ENCODE data around the gene MRRF. TPM values are rescaled to one million over a fixed set of nuclear protein-coding genes. Genes with fewer than 3 reads are reported as not detected.
A peak's percentile ranks its signal among the peaks of the same experiment; 100 is the strongest.

MRRF gene
- total and polyA plus RNA-seq, 2 donors (not counting 3 experiments of a cell fraction or from before 2014, with no cell fraction given), result 27.2 to 36.4 TPM

GRCh38 chr9:122227575-122227900, 37.1 kb upstream of the MRRF start:
- Histone ChIP-seq H3K27ac (ENCODE audit: insufficient read depth, low read depth, low read length) (no peak overlapping the region), H4K20me1 (replicated peaks; ENCODE audit: control insufficient read depth, extremely low read depth, insufficient read depth, low read length) (no peaks in the 10 kb centered on the region), H3K9ac (replicated peaks; ENCODE audit: extremely low read depth, insufficient read depth, low read length) (no peak overlapping the region), H3K27me3 (ENCODE audit: control insufficient read depth in 2 of 2, insufficient read depth in 2 of 2, low read length in 2 of 2) (peaks cover 43 to 54% of the 10 kb centered on the region in 2 experiments), H3K79me2 (ENCODE audit: control insufficient read depth, insufficient read depth, low read length) (no peaks in the 10 kb centered on the region), H3K36me3 (ENCODE audit: control insufficient read depth in 2 of 2, extremely low read depth in 1 of 2, insufficient read depth in 2 of 2, low read length in 2 of 2) (no peaks in the 10 kb centered on the region), H3K9me3 (replicated peaks; ENCODE audit: control insufficient read depth, insufficient read depth, low read length) (no peaks in the 10 kb centered on the region), H3K9me1 (replicated peaks; ENCODE audit: control insufficient read depth, extremely low read depth, insufficient read depth, low read length) (no peaks in the 10 kb centered on the region), H3K4me1 (ENCODE audit: control insufficient read depth, extremely low read depth, insufficient read depth, low read length) (peaks cover 10% of the 10 kb centered on the region), H2AFZ (ENCODE audit: low read depth, low read length) (no peak overlapping the region), H3K4me2 (ENCODE audit: insufficient read depth, low read length) (peak overlapping the region; percentile 60), H3K4me3 (replicated peaks in 1 of 3; ENCODE audit: insufficient read depth in 1 of 3, low read depth in 1 of 3, low read length in 3 of 3) (peak overlapping the region in 2 of 3 experiments; percentile 31 to 41)
- no TSS peak for BruUV-seq (replicated peaks)
- CTCF ChIA-PET, result interaction anchor here (2.1 kb wide), 1 partner anchor 123 kb away, joined by 15 read pairs; no protein-coding TSS in a partner anchor
- intact Hi-C loops (cut with micrococcal nuclease), result loop anchor here (1.0 to 5.0 kb wide), 2 partner anchors 37 to 70 kb away; partner anchors contain the start of genes MORN5, MRRF, NDUFA8 and RBM18
- dilution Hi-C loops (cut with MboI; ENCODE audit: extremely low pct_ligation_motif_present, low sequenced_read_pairs), result no loop called here
- no peak for TF ChIP-seq POLR2AphosphoS5 (IDR thresholded peaks at IDR 0.05; ENCODE audit: insufficient read depth, low read depth, low read length)
- DNase-seq (ENCODE audit: low read depth, low spot score) (no peak), FAIRE-seq (no peak)
- POLR2A ChIA-PET, result no interaction called here

- peak overlapping the region; percentile 57 for H3K4me2 ChIP-seq (ENCODE audit: insufficient read depth, low read length)
- FAIRE-seq (no peak), DNase-seq (ENCODE audit: low read depth, low spot score) (no peak)
- CTCF ChIA-PET, result interaction anchor here (0.7 to 2.1 kb wide), 4 partner anchors 25 to 129 kb away, joined by 3 to 15 read pairs (median 4); no protein-coding TSS in a partner anchor
- peak overlapping the region; percentile 18 for H3K9ac ChIP-seq (replicated peaks; ENCODE audit: extremely low read depth, insufficient read depth, low read length)
- peaks cover 43 to 54% of the 10 kb centered on the region in 2 experiments for H3K27me3 ChIP-seq (ENCODE audit: control insufficient read depth in 2 of 2, insufficient read depth in 2 of 2, low read length in 2 of 2)
- no peaks in the 10 kb centered on the region for H3K9me1 ChIP-seq (replicated peaks; ENCODE audit: control insufficient read depth, extremely low read depth, insufficient read depth, low read length)
- POLR2A ChIA-PET, result interaction anchor here (0.6 kb wide), 1 partner anchor 1819 kb away, joined by 3 read pairs; no protein-coding TSS in a partner anchor
- no peaks in the 10 kb centered on the region for H3K9me3 ChIP-seq (replicated peaks; ENCODE audit: control insufficient read depth, insufficient read depth, low read length)
- peak overlapping the region; percentile 18 to 55 (median 41) for H3K4me3 ChIP-seq (replicated peaks in 1 of 3; ENCODE audit: insufficient read depth in 1 of 3, low read depth in 1 of 3, low read length in 3 of 3)
- intact Hi-C loops (cut with micrococcal nuclease), result loop anchor here (1.0 to 5.0 kb wide), 3 partner anchors 71 to 119 kb away; partner anchors contain the start of genes MORN5 and NDUFA8
- TF ChIP-seq POLR2AphosphoS5 (IDR thresholded peaks at IDR 0.05; ENCODE audit: insufficient read depth, low read depth, low read length), result no peak
- TF ChIP-seq EZH2 (IDR thresholded peaks at IDR 0.05; ENCODE audit: borderline replicate concordance, low read depth, low read length, severe bottlenecking), result peak; percentile 45
- TF ChIP-seq MYC (IDR thresholded peaks at IDR 0.05; ENCODE audit: low read depth, low read length), result no peak
- no peak for TF ChIP-seq FOS (IDR thresholded peaks at IDR 0.05; ENCODE audit: borderline replicate concordance, insufficient read depth, low read length)
- H3K27ac ChIP-seq (ENCODE audit: insufficient read depth, low read depth, low read length), result no peak overlapping the region
- no peaks in the 10 kb centered on the region for H3K36me3 ChIP-seq (ENCODE audit: control insufficient read depth in 2 of 2, extremely low read depth in 1 of 2, insufficient read depth in 2 of 2, low read length in 2 of 2)
- BruUV-seq (replicated peaks), result no TSS peak
- peak overlapping the region; percentile 71 for H2AFZ ChIP-seq (ENCODE audit: low read depth, low read length)
- H3K4me1 ChIP-seq (ENCODE audit: control insufficient read depth, extremely low read depth, insufficient read depth, low read length), result peaks cover 10% of the 10 kb centered on the region
- H3K79me2 ChIP-seq (ENCODE audit: control insufficient read depth, insufficient read depth, low read length), result no peaks in the 10 kb centered on the region
- dilution Hi-C loops (cut with MboI; ENCODE audit: extremely low pct_ligation_motif_present, low sequenced_read_pairs), result no loop called here
- H4K20me1 ChIP-seq (replicated peaks; ENCODE audit: control insufficient read depth, extremely low read depth, insufficient read depth, low read length), result no peaks in the 10 kb centered on the region
Measured at GRCh38 chr9:122228191-122228567, 36.5 kb upstream of the MRRF start.

All from endothelial cell of umbilical vein (primary cell).